GDM1 (cell line): ENCODE results near the gene HACL1.
A peak's percentile ranks its signal among the peaks of the same experiment; 100 is the strongest.

ENCODE experiments used
- DNase-seq: peaks from one replicate; lab custom pipeline; 2025; lab: John Stamatoyannopoulos, UW

HACL1 gene

DNA sequence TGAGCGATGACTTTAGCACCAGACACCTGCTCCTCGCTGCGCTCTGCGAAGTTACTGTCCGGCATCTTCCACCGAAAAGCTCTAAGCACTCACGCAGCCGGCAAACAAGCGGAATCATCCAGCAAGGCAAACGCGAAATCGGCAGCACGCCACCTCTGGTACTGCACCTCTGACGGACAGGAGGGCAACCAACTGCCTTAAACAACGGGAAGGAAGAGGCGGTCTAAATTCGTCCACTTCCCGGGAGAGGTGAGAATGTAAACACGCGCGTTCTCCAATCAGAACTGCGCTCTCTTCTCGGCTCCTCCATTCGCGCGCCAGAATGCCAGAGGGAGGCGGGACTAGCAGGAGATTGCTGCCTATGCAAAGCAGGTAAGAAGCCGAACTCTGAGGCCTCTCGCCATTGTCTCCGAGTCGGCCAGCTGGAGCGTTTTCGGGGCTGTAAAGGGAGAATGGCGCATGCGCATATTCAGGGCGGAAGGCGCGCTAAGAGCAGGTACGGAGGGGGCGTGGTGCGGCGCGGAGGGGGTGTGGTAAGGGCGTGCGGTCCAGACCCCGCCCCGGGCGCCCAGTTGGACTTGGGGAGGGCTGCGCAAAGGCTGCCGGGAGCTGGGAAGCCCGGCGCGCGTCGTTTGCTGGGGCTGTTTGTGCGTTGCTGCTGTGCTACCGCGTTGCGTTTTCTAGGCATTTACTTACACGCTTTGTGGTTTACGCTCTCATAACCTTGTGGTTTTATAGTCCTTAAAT is at the start of gene HACL1, which contains the start of gene BTD:
HACL1 (minus strand) TSS at position 171 of the 747 bp plus-strand sequence; CDS start at position 65, 106 bp downstream.
BTD (plus strand) TSS at position 347 of the 747 bp plus-strand sequence. CDS start 33,695 bp downstream, outside the sequence.
- no peak for DNase-seq

DNA sequence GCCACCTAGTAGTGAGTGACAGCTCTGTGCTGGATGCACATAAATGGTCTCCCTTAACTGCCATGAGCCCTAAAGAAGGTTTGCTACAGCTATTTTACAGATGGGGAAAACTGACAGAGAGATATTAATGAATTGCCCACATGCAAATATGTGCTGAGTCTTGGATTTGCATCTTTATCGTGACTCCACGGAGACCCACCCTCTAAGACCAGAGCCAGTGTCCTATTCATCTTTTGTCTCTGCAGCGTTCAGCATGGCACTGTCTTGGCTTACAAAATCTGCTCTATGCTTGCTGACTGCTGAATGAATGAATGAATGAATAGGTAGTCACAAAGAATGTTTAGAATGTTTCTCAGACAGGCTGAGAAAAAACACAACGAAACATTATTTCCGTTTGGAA is 48.5 kb upstream of the HACL1 start:
- DNase-seq, result no peak

DNA sequence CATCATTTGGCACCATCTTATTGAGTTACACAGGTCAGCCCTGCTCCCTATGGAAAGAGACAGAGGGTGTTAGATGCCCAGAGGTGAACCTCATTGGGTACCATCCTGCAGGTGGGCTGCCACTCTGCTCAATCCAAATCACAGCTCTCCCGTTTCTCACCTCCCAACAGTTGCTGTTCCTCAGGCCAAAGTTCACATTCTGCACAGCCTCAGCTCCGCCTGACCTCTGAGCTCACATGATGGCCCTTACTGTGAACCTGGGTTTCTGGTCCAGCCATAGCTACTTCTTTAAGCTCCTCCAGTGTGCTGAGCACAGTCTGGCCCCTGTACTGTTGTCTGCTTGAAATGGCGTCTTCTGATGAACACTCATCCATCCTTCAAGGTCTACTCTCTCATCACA is 48.0 kb upstream of the HACL1 start:
- DNase-seq, result no peak

DNA sequence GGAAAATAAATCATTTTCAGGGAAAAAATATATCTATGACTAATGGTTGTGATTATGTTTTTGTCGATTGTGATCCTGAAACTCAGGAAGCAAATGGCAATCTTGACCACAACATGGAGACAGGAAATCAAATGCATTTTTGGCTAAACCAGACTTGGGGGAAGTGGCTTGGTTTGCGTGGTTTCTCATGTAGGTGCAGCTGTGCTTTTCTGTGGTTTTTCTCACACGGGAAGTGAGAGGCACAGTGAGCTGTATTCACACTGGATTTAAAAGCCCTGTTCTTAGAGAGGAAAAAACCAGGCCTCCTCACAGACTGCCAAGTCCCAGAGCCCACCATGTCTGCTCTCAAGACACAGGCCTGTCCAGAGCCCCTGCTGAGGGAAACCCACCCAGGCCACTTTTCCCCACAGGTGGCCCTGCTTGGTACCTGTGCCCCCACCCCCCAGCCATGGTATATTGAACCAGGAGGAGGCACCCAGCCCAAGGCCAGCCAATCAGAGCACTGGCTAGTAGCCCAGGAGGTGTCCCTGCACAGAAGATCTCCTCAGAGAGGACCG is 46.3 kb upstream of the HACL1 start:
- peak; percentile 79 for DNase-seq

DNA sequence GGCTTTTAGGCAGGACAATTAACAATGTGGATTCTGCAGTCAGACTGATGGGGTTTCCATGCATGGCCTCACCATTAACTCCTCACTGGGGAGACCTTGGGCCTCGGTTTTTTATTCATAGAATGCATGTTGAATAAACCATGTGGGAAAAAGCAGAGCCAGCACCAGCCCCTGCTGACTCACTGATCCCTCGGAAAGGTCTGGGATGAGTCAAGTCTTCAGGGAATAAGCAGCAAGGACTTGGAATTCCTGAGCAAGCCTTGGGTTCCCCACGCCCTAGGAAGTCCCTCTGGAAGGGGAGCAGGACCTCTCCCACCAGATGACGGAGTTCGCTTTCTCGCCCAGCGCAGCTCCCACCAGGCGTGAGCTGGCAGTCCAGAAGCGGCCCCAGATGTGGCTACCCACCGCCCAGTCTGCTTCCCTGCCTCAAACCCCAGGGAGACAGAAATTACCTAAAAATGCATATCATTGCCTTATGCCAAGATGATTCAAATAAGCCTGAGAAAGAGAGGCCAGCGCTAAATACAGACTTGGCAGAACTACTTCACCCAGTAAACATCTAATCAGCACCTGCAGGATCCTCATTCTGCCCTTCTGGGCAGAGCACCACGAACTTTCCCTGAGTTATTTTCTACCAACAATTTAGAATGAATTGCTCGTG is 45.6 kb upstream of the HACL1 start:
- DNase-seq, result no peak

DNA sequence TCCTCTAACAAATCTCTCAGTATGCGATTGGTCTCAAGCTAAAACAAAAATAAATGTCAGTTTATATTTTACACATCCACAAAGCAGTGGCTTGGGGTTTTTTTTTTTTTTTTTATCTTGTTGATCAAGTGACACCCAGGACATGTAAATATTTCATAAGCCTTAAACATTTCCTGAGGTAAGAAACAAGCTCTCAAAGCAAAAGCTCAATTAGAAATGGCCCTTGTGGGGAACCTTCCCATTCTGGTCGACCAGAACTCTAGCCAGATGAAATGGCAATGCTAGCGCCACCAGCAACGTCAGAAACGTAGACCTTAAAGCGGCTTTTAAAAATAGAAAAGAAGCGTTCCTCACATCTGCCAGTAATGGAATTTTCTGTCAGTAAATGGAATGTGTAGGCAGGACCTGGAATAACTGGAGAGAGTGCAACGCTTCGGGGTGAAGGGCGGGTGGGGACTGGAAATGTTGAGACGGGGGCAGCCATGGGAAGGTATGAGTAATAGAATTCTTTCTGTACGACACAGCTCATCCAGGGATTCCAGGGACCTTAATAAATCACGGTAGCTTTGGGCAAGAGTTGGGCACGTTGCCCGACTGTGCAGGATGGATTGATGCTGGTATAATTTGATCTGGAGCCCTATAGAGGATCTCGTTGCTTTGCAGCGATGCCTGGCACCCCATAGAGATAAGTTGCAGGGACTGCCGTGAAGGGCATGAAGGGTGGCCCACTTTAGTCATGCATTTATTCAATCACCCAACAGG is 44.6 kb upstream of the HACL1 start:
- DNase-seq, result no peak

DNA sequence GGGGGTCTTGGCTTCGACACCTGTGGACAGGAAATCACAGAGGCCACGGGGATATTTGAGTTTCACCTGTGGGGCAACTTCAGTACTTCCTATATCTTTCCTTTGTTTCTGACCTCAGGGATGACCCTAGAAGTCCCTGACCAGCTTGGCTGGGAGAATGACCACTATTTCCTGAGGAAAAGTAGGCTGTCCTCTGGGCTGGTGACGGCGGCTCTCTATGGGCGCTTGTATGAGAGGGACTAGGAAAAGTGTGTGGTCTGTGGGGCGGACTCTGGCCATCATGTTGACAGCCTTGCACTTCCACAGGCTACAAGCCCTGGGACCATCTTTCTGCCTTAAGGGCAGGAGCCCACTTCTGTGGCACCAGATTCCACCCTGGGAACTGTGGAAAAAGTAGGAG is 43.9 kb upstream of the HACL1 start:
- no peak for DNase-seq

DNA sequence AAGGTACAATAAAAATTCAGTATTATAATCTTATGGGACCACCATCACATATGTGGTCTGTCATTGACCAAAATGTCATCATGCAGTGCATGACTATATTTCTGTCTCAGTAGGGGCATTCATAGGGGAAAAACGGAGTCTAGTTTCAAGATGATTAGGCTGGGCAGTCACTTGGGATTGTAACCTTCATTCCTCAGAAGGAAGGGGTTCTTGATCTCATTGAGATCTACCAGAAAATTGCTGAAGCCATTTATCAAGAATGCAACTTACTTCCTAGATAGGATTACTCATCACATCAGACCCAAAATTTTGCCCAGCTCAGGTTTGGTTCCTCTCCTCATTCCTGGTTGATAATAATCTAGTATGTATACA is 37.5 kb upstream of the HACL1 start:
- DNase-seq, result no peak

DNA sequence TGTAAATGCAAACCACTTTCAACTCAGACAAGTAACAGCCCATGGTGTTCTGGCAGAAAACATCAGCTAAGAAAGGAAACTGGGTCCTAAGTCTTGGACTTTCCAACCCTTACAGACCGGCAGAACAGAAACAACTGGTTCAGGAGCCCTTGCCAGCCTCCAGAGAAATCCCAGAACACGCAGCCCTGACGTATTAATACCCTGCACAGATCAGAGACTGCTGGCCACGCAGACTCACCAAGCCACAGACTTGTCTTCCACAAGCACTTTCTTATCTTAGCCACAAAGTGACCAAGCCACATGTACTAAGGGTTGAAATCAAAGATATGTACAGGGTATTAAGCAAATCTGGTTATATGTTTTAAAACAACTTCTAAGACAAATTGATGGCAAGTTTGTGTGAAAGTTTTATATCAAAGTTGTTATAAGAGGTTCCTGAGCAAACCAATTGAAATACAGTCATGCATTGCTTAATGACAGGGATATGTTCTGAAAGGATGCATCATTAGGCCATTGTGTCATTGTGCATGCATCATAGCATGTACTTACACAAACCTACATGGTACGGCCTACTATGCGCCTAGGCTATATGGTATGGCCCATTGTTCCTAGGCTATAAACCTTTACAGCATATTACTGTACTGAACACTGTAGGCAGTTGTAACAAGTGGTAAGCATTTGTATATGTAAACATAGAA is 37.0 kb upstream of the HACL1 start:
- DNase-seq, result no peak

DNA sequence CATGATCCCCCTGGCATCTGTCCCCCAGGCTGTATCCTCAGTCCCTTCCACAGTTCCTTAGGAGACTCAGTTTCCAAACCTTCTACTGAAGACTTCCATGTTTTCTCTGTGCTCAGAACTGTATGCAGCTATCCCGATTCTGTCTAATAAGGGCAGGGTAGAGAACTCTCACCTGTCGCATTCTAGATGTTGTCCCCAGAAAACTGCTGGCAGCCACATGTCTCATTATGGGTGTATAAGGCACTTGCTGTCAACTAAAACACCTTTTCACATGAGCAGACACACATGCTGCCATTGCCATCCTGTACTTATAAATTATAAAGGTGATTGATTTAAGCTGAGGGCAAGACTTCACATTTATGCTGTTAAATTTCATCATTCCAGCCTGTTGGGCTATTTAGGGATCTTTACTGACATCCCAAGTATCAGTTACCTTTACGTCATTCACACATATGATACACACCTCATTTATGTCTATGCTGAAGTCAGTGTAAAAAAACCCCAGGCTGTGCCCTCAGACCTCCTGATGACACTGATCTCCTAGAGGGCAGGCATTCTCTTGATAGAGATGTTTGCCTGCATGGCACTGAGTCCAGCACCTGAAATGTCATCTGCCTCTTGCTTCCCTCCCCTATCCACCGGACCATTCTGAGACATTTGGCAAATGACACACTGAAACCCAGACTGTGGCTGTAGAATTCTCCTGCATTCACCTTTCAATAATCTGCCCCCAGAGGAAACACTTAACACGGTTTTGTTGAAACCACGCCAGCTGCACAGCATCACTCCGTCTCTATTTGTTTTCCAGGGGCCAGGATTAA is 36.0 kb upstream of the HACL1 start:
- no peak for DNase-seq

DNA sequence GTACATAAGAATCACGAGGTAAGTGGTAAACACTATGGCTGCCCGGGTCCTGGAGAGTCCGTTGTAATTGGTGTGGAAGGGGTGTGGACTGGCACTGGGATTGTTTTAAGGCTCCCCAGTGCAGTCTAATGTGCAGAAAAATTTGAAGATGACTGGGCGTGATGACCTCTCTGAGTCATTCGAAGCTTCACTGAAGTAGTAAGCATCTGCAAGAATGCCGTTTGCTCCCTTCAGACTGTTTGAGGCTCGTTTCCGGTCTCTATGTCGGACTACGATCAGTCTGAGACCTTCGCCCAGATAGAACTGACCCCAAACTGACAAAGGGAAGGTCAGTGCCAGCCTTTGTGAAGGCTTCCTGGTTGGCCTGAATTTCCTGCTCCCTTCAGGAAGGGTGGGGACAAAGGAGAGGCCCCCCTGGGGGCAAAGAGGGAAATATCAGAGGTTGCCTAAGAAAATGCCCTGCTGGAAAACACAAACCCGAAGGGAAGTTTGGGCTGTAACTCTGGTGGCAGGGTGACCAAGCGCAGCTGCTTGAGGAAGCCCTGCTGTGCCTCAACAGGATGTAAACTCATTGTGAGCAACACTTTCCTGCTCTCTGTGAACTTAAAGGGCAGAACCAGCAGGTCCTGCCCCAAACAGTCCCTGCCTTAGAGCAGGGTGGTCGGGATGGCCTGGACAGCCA is 34.8 kb upstream of the HACL1 start:
- DNase-seq, result no peak

DNA sequence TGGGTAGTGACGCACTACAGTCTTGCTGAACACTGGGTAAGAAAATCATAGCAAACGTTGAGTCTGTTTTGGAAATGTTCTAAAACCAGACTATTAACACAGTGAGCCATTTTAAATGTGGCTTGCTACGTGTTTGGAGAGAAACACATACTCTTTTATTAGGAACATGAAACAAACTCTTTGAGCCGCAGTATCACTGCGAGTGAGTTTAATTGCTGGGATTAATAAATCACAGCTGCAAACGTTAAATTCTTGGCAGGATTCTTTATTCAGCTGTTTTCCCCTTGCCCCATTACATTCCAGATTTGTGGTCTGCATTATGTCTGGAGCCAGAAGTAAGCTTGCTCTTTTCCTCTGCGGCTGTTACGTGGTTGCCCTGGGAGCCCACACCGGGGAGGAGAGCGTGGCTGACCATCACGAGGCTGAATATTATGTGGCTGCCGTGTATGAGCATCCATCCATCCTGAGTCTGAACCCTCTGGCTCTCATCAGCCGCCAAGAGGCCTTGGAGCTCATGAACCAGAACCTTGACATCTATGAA is 33.8 kb upstream of the HACL1 start:
- no peak for DNase-seq

DNA sequence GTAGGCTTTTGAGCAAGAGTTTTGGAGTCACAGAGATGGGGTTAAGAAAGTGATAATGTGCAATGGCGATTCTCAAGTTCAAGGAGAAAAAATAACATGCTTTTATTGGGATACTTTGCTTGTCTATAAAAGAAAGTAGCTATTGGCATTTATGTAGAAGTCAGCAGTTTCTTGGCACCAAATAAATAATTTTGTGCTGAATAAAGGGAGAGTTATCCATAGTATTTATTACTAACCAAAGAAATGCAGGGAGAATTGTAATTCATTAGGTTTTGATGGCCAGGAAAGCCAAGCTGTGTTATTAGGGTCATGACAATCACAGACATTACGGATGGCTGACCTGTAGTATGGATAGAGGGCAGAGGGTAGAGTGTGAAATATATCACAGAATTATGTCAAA is 33.3 kb upstream of the HACL1 start:
- no peak for DNase-seq

DNA sequence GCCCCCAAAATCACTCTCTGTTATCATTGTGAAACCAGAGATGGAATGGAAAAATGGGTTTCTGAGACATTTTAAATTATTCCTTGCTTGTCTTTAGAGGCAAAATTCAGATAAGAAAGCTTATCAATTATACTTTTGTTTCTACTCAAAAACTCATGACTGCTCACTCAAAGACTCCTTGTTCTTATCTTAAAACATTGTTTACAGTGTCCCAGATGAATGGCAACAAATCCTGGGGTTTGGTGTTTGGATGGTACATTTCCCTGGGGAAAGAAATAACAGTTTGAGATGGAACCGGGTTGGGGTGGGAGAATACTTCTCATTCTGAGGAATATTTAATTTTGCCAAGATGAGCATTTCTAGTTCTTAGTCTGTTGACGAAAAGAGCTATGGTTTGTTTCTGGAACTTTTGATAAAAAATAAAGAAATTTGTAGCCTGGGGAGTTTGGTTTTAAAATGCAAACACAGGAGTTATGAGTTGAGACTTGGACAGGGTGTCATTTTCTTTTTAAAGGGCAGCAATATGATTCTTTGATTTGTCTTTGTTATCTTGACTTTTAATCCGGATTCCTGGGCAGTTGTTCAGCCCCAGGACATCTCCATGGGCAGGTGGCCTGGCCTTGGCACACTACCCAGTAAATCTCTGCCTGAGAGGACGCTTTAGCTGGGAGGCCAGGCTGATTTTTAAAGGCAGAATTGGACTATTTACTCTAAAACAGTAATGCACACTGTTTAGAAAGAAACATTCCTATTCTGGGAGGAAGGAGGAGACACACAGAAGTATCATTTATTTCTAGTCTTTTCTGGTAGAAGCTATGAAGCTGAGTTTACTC is 32.6 kb upstream of the HACL1 start:
- no peak for DNase-seq

DNA sequence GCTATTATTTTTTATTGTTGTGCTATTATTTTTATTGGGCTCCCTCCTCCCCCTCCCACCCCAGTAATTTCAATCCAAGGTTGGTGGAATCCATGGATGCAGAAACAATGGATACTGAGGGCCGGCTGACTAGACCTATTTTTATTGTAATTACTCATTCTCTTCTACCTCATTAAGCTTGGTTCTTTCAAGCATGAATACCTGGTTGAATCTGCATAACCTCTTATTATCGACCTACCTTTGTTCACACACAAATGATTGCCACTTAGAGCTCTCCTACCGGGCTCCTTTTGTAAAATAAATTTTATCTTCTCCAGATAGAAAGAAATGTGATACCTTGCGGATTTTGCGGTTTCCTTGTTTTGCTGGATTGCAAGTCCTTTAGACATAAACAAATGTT is 31.8 kb upstream of the HACL1 start:
- DNase-seq, result no peak

DNA sequence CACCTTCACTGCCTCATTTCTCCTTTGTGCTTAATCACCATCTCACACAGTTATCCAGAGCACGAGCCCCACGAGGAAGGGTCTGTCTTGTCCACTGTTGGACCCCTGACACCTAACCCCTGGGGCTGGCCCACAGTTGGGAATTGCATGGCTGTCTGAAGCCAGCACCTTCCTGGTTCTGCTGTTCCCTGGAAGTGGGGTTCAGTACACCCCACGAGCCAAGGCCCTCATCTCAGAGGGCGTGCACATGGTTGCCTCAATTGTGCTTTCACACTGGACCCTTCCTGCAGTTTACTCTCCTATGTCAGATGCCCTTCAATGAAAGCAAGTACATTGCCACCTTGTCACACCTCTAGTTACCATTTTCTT is 30.8 kb upstream of the HACL1 start:
- no peak for DNase-seq

DNA sequence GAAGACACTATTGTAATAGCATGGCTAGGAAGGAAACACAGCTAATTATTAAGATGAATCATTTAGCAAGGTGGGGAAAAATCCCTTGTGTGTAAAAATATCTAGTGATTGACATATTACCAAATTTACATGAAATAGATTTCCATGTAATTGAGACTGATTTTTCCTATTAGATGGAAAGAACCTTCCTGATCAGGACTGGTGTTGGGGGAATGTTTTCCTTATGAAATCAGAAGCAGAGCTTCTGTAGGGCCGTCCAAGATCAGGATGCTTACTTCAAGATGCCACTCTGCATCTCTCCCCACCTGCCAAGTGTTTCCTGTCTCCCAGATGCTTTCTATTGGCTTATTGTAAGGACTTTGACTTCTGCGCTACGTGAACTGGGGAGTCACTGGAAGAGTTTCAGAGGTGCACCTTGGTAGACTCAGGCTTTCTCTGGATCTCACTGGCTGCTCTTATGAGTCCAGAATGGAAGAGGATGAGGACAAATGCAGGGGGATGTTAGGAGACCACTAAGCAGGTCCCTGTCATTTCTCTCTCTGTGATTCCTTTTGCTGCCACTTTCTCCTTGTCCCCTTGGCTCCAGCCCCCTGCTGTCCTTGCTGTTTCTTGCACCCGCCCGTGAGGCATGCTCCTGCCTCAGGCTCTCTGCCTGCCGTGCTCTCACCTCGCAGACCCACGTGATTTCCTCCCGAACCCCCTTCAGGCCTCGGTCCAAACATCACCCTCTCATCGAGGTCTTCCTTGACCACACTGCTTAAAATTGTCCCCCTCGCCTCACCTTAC is 30.2 kb upstream of the HACL1 start:
- no peak for DNase-seq

DNA sequence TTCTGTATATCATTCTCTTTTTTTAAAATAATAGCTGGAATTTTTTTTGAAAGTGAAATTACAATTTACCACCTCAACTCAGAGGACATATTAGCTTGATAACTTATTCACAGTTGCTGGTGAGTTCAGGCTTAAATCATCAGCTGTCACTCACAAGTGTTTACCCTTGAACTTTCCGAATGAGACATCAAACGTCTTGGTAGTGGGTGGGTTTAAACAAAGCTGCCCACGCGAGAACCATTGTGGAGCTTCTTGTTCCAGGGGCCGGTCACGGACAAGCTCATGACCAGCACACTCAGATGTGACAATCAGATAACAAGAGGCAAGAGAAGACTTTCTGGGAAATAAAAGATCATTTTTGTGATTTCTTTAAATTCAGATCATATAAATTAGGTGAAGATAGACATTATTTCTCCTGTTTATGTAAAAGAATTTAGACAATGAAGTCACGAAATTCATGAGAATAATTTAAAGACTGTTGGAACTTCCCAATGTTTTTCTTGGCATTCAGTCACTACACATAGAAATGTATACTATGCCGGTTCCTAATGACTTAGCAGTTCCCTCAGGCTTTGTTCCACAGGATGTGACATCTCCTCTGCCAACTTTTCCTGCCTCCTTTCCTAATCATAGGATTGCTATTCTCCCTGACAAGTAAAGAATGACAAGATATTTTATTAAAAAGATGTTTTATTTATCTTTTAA is 29.4 kb upstream of the HACL1 start:
- no peak for DNase-seq
